Keratinocyte (primary cell): Measurements from ENCODE around the gene POLR2A.
"Not testable (repeated sequence)": the region's sequence is repeated elsewhere in the genome, so short reads cannot be mapped to it uniquely, and the experiment has no call there.

Experiments used
- EZH2 ChIP-seq: IDR thresholded peaks from one replicate; pipeline ENCODE4 v1.6.1; 2012; ENCODE audit warnings: inconsistent platforms, mild to moderate bottlenecking, low read length, moderate library complexity
- TF ChIP-seq, protein P1 (sequence below), 3 experiments: IDR thresholded peaks in 1 of 3; conservative IDR thresholded peaks in 1 of 3; optimal IDR thresholded peaks in 1 of 3; 2 replicates in 2 of 3; 3 replicates in 1 of 3; pipeline versions ENCODE3 to v1.5.1; 2011; ENCODE audit warnings: low read length in 3 of 3, mild to moderate bottlenecking in 3 of 3, moderate library complexity in 2 of 3, control low read depth in 1 of 3, inconsistent platforms in 1 of 3; ENCODE audit not compliant: insufficient read depth in 2 of 3; ENCODE audit errors: extremely low read depth in 1 of 3

- TF ChIP-seq, protein P1, sequence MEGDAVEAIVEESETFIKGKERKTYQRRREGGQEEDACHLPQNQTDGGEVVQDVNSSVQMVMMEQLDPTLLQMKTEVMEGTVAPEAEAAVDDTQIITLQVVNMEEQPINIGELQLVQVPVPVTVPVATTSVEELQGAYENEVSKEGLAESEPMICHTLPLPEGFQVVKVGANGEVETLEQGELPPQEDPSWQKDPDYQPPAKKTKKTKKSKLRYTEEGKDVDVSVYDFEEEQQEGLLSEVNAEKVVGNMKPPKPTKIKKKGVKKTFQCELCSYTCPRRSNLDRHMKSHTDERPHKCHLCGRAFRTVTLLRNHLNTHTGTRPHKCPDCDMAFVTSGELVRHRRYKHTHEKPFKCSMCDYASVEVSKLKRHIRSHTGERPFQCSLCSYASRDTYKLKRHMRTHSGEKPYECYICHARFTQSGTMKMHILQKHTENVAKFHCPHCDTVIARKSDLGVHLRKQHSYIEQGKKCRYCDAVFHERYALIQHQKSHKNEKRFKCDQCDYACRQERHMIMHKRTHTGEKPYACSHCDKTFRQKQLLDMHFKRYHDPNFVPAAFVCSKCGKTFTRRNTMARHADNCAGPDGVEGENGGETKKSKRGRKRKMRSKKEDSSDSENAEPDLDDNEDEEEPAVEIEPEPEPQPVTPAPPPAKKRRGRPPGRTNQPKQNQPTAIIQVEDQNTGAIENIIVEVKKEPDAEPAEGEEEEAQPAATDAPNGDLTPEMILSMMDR (optimal IDR thresholded peaks at IDR 0.05 in 1 of 3, IDR thresholded peaks at IDR 0.05 in 1 of 3, conservative IDR thresholded peaks at IDR 0.05 in 1 of 3; ENCODE audit: extremely low read depth in 1 of 3, insufficient read depth in 2 of 3, low read length in 3 of 3), result not testable (repeated sequence)
- TF ChIP-seq EZH2, result not testable (repeated sequence)
These were observed 13.7 kb upstream of the POLR2A start for GRCh38 chr17:7470457-7470973.
